ENCODE results near the gene ENTPD6.
"Not testable (repeated sequence)": the region's sequence is repeated elsewhere in the genome, so short reads cannot be mapped to it uniquely, and the experiment has no call there.

The ENTPD6 gene

DNA sequence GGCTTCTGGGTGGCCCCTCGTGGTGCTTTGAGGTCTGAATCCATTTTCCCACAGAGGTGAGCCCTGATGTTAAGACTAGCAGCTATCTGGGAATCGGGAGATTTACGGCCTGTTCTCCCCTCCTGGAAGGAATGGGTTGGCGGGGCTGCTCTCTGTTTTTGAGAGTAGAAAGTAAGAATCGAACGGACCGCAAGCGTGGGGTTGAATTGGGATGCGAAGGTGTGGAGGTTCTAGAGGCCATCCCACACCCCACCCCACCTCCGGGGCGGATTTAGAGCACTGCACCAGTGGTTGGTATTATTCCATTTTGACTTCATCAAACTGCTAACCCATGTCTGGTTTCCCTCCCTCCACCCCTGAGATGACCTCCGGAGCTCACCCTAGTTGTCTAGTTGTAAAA is 63.8 kb downstream of the ENTPD6 start:
- no peak for DNase-seq

DNA sequence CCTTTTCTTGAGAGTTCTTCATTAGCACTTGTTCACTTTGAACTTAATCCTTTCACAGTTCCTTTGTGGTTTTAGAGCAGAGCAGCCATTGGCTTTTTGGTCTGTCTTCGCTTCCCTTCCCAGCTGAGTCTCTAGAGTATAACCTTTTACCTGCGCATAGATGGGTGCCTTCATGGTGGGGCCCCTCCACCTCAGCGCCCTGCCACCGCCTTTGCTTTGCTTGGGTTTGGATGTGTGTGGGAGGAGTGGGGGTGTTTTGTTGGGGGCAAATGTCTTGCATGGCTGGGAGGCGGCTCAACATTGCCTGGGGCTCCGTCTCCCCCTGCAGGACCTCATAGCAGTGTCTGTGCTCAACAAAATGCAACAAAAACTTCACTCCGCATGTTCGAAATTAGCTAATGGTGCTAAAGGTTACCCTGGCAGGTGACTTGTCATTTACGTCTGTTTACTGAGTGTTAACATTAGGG is 64.3 kb downstream of the ENTPD6 start:
- DNase-seq, result no peak

DNA sequence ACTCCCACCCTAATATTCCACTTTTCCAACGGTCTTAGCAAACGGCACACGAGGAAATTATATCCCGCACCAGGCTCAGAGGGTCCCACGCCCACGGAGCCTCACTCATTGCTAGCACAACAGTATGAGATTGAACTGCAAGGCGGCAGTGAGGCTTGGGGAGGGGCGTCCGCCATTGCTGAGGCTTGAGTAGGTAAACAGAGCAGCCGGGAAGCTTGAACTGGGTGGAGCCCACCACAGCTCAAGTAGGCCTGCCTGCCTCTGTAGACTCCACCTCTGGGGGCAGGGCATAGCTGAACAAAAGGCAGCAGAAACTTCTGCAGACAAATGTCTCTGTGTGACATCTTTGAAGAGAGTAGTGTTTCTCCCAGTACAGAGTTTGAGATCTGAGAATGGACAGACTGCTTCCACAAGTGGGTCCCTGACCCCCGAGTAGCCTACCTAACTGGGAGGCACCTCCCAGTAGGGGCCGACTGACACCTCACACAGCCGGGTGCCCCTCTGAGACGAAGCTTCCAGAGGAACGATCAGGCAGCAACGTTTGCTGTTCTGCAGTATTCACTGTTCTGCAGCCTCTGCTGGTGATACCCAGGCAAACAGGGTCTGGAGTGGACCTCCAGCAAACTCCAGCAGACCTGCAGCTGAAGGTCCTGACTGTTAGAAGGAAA is 65.4 kb downstream of the ENTPD6 start:
- not testable (repeated sequence) for DNase-seq

DNA sequence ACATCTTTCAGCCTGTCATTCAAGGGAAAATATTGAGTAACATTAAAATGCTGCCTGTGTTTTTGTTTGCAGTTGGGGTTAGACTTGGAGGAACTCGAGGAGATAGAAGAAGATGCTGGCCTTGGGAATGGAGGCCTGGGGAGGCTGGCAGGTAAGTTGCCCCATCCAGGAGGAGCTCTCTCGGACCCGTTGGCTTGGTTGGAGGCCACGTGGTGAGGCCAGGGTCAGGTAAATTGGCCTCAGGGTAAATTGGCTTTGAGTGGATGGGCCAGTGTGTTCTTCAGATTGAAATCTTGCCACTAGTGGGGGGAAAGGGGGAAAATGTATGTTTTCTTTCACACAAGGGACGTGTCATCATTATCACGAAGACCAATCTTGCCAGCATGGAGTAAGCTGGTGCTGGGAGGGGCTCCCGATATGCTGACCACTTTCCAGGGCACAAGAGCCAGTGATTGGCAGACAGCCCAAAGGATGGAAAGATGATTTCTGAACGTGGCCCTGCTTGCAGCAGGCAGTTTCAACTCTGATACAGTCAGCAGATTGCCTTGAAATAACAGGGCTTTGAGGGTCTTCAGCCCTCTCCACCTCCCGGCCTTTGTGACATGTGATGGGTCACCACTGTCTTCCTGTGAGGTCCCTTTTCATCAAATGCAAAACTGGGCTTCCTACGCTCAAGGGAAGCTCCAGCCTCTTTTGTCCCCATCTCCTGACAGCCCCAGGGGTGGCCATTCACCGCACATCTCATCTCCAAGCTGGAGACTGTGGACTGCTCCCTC is 73.7 kb downstream of the ENTPD6 start:
- no peak for DNase-seq

DNA sequence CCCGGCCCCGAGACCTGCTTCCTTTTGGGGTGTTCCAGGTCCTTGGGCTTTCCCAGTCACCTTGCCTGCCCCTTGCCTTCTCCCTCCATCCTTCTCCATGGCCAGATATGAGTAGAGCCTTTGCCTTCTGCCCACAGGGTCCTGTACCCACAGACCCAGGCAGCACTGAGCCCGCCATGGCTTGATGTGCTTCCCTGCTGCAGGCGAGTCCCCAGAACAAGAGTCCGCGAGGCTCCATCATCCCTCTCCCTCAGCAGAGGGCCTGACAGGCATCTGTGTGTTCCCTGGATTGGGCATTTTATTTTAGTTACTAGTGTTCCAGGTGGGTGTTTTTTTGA is 74.3 kb downstream of the ENTPD6 start:
- no peak for DNase-seq

DNA sequence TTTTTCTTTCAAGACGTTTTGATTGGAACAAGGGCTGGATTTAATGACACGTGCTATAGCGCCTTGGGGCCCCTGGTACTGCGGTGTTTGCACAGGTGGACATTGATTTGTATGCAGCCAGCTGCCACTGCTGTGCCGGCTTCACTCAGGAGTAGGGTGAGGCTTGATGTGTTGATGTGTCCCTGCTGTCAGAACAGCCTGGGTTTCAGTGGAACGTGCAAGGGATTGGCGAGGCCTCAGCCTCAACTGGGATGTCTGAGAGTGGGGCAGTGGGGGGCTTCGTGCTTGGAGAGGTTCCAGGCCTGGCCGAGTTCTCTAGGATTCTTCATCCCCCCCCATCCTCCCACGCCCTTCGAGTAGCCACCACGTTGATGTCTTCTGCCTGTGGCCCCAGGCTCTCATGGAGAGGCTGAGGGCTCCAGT is 75.3 kb downstream of the ENTPD6 start:
- DNase-seq, result peak; percentile 3

DNA sequence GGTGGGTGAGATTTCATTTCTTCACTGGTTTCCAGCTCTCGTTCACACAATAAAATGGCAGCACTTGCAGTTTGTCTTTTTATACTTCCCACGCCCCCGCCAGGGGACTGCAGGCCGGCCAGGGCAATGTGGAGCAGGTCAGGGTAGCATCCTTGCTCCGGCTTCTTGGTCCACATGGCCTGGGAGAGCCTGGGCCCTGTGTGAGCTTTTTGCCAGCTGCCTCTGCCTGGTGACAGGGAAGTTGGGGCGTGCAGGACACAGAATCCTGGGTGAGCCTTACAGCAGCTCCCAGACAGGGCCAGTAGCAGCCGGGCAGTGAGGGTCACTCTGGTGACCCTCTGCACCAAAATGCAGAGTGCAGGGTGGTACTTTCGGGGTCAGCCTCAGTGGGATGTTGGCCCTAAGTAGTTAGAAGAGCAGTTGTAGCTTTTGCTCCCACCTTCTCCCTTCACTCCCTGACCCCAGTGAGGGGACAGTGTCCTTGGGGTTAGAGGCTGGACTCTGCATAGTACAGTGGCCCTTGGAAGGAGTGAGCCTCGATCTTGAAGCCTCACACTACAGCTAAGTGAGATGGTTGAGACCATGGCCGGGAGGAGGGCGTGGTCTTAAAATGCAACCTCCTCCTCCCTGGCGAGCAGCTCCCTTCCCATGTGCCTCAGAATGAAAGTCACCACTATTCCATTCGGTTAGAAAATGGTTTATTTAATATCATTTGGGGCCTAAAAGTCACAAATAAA is 76.1 kb downstream of the ENTPD6 start:
- DNase-seq, result peak; percentile 1

DNA sequence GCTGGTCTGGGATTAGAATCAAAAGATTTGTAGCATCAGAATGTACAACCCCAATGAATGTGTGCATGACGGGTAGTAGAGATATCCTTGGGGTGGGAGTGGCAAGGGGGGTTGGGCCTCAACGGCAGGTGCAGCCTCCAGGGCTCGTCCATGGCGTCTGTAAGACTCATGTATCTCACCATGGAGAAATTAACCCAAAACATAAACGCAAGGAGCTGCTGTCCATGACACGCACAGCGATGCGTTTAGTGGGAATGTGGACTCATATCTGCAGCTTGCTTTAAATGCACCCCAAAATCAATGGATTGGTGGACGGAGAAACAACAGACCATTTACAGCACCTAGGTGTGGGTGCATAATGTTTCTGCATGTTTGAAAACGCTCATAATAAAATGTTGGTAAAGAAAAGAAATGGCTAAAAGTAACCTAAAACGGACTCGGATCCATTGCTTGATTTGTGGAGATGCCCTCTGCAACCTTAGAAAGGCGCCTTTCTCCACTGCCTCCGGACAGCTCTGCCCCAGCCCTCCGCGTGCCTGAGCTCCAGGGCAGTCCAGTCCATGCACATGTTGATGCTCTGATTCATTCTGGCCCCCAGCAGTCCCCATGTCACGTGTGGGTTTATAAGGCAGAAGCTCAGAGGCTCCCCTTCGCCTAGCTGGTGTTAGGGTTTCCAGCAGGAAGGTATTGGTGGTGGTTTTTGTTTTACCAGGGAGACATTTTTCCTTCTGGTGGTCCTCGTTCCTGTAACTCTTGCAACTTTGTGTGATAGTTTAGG is 76.9 kb downstream of the ENTPD6 start:
- peak; percentile 1 for DNase-seq

DNA sequence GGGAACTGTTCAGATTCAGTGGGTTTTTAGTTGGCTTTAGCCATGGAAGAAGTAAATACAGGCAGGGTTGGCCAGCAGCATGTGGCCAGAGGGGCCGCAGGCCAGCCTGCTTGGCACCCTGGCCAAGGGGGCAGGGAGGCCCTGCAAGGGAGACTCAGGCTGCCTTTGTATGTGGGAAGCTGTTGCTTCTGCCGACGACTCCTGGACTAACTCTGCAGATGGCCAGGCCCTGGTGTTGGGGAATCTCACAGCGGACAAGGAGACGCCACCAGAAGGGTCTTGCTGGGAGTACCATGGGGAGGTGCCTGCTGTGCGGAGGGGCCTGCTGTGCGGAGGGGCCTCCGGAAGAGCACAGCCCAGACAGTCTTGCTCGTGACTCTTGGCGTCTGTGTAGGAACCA is 77.5 kb downstream of the ENTPD6 start:
- DNase-seq, result peak; percentile 7

- DNase-seq, result peak; percentile 1
Measured at GRCh38 chr20:25273541-25274358, 78.2 kb downstream of the ENTPD6 start.

DNA sequence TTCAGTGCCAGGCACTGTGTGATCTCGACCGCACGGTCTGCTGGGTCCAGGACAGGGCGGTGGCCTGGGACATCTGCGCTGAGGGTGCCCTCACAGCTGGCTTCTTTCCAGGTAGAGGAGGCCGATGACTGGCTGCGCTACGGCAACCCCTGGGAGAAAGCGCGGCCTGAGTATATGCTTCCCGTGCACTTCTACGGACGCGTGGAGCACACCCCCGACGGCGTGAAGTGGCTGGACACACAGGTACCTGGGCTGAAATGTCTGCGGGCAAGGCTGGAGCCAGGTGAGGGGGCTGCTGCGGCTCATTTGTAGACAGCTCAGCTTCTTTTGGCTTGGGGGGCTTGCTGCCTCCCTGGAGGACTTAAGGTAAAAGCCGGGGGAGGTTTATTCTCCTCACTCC is 79.0 kb downstream of the ENTPD6 start:
- DNase-seq, result peak; percentile 4

DNA sequence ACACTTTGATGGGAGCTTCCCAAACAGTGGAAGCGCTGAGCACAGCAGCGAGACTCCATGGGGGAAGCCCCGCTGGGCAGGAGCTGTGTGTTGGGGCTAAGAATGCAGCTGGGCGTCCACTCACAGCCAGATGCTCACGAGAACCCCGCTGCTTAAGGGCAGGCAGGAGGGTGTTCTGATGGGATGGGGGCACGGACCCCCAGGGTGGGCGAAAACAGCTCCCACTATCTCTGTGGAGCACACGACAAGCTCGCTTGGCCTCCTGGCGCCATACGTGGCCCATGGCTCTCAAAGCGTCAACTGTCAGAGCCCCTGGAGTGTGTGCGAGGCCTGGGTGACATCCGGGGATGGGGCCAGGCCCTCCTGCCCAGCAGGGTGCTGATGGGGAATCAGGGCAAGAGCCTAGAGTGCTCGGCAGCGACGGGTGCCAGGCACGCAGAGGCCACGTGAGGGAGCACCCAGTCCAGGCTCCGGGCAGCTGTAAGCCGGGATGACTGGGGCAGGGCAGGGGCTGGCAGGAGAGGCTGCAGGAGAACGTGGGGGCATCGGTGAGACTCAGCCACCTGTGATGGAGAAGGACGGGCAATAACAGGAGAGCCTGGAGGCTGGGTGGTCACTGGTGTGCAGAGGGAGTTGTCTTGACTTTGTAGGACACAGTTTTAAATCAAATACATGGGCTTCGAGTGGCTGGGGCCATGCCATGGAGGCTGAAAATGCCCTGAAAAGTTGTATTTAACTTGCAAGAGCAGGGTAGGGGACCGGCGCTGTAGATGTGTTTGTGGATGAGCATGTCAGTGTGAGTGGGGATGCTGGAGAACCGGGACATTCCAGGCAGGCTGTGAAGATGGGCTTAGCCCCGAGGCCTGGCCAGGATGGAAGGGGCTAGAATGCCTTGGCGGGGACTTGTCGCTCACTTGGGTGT is 79.6 kb downstream of the ENTPD6 start:
- DNase-seq, result peak; percentile 4

DNA sequence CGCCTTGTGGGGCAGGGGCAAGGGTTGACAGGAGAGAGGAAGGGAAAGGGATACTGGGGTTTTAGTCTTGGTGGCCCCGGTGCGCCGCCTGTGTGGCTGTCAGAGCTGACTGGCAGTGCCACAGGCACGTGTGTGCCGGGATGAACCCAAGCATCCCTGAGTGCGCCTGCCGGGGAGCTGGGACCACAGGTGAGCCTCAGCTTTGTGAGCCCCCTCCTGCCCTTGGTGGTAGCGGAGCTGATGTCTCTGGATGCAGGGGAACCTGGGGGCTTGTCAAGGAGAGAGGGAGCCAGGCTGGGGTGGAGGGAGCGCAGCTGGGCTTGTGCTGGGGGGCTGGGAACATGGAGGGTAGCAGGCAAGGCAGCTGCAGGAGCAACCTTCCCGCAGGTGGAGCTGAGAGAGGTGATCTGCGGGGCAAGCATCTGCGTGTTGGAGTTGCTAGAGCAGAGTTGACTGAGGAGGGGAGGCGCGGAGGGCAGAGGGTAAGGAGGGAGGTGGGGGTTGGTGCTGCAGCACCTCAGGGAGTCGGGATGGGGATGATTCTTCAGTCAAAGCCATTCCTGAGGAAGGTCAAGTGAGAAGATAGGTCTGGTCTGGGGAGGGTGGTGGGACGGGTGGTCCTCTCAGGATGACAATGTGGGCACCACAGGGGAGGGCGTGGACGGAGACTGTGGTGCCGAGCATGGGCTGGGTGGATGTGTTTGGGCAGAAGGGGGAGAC is 80.5 kb downstream of the ENTPD6 start:
- DNase-seq, result peak; percentile 5

All from activated naive CD4-positive, alpha-beta T cell treated with anti-CD3 and anti-CD28 coated beads, Interleukin-2, amount 50 U/mL, for 16 hours (primary cell).